ENCODE data around the gene CHRNA5. TPM values are rescaled to one million over a fixed set of nuclear protein-coding genes. Genes with fewer than 3 reads are reported as not detected.
"Not testable (repeated sequence)": the region's sequence is repeated elsewhere in the genome, so short reads cannot be mapped to it uniquely, and the experiment has no call there.

Gene CHRNA5
- total and polyA plus RNA-seq, 2 donors from 2014 or later, result 0.41 to 0.76 TPM

GRCh38 chr15:78604420-78604819 lies 39.1 kb downstream of the CHRNA5 start:
- Histone ChIP-seq H3K27me3 (ENCODE audit: control insufficient read depth, insufficient read depth, low read length) (no peaks in the 10 kb centered on the region), H3K27ac (ENCODE audit: low read depth in 2 of 2, low read length in 2 of 2) (no peak overlapping the region), H3K4me1 (ENCODE audit: control insufficient read depth in 2 of 3, insufficient read depth in 2 of 3, low read depth in 1 of 3, low read length in 3 of 3) (no peaks in the 10 kb centered on the region), H3K36me3 (ENCODE audit: control insufficient read depth in 2 of 3, insufficient read depth in 3 of 3, low read length in 3 of 3) (no peaks in the 10 kb centered on the region), H3K9ac (ENCODE audit: low read length in 3 of 3) (no peak overlapping the region), H3K9me3 (ENCODE audit: control insufficient read depth in 2 of 3, insufficient read depth in 1 of 3, low read length in 3 of 3) (no peaks in the 10 kb centered on the region), H3K4me3 (ENCODE audit: low read length in 3 of 3) (no peak overlapping the region)
- DNase-seq, result no peak
- FAIRE-seq, result no peak
- no peak for TF ChIP-seq CTCF (IDR thresholded peaks at IDR 0.05; ENCODE audit: borderline replicate concordance, extremely low read depth, insufficient read depth)
- intact Hi-C loops (cut with DNase I), result no loop called here

GRCh38 chr15:78605201-78605600 lies 39.9 kb downstream of the CHRNA5 start:
- no peak for TF ChIP-seq CTCF (IDR thresholded peaks at IDR 0.05; ENCODE audit: borderline replicate concordance, extremely low read depth, insufficient read depth)
- Histone ChIP-seq H3K9me3 (ENCODE audit: control insufficient read depth in 2 of 3, insufficient read depth in 1 of 3, low read length in 3 of 3) (no peaks in the 10 kb centered on the region), H3K9ac (ENCODE audit: low read length in 3 of 3) (no peak overlapping the region), H3K36me3 (ENCODE audit: control insufficient read depth in 2 of 3, insufficient read depth in 3 of 3, low read length in 3 of 3) (no peaks in the 10 kb centered on the region), H3K4me3 (ENCODE audit: low read length in 3 of 3) (no peak overlapping the region), H3K27ac (ENCODE audit: low read depth in 2 of 2, low read length in 2 of 2) (no peak overlapping the region), H3K27me3 (ENCODE audit: control insufficient read depth, insufficient read depth, low read length) (no peaks in the 10 kb centered on the region), H3K4me1 (ENCODE audit: control insufficient read depth in 2 of 3, insufficient read depth in 2 of 3, low read depth in 1 of 3, low read length in 3 of 3) (no peaks in the 10 kb centered on the region)
- intact Hi-C loops (cut with DNase I), result no loop called here
- DNase-seq (no peak), FAIRE-seq (no peak)

GRCh38 chr15:78605680-78606079 lies 40.4 kb downstream of the CHRNA5 start:
- Histone ChIP-seq H3K4me3 (ENCODE audit: low read length in 3 of 3) (no peak overlapping the region), H3K36me3 (ENCODE audit: control insufficient read depth in 2 of 3, insufficient read depth in 3 of 3, low read length in 3 of 3) (no peaks in the 10 kb centered on the region), H3K27ac (ENCODE audit: low read depth in 2 of 2, low read length in 2 of 2) (no peak overlapping the region), H3K9me3 (ENCODE audit: control insufficient read depth in 2 of 3, insufficient read depth in 1 of 3, low read length in 3 of 3) (no peaks in the 10 kb centered on the region), H3K4me1 (ENCODE audit: control insufficient read depth in 2 of 3, insufficient read depth in 2 of 3, low read depth in 1 of 3, low read length in 3 of 3) (no peaks in the 10 kb centered on the region), H3K27me3 (ENCODE audit: control insufficient read depth, insufficient read depth, low read length) (no peaks in the 10 kb centered on the region), H3K9ac (ENCODE audit: low read length in 3 of 3) (no peak overlapping the region)
- TF ChIP-seq CTCF (IDR thresholded peaks at IDR 0.05; ENCODE audit: borderline replicate concordance, extremely low read depth, insufficient read depth), result no peak
- DNase-seq (no peak), FAIRE-seq (no peak)
- intact Hi-C loops (cut with DNase I), result no loop called here

- DNase-seq; intact Hi-C loops (cut with DNase I); H3K4me1 ChIP-seq (ENCODE audit: control insufficient read depth in 2 of 3, insufficient read depth in 2 of 3, low read depth in 1 of 3, low read length in 3 of 3); H3K27ac ChIP-seq (ENCODE audit: low read depth in 2 of 2, low read length in 2 of 2); FAIRE-seq; H3K27me3 ChIP-seq (ENCODE audit: control insufficient read depth, insufficient read depth, low read length); H3K9ac ChIP-seq (ENCODE audit: low read length in 3 of 3); H3K36me3 ChIP-seq (ENCODE audit: control insufficient read depth in 2 of 3, insufficient read depth in 3 of 3, low read length in 3 of 3); H3K4me3 ChIP-seq (ENCODE audit: low read length in 3 of 3); H3K9me3 ChIP-seq (ENCODE audit: control insufficient read depth in 2 of 3, insufficient read depth in 1 of 3, low read length in 3 of 3): not testable (repeated sequence)
These were observed 44.2 kb downstream of the CHRNA5 start for GRCh38 chr15:78609551-78609950.
